GM23338 (cell line): ENCODE data around the gene CDK5.
"Not testable (repeated sequence)": the region's sequence is repeated elsewhere in the genome, so short reads cannot be mapped to it uniquely, and the experiment has no call there.

Experiments used
- CREB1 ChIP-seq: fragments of 250-450 bp; sonication (Bioruptor Pico); IDR thresholded peaks from 2 replicates; pipeline ENCODE4 v1.5.0; 2020; ENCODE audit warnings: low read depth, mild to moderate bottlenecking, moderate library complexity
- CTCF ChIP-seq, 2 experiments: fragments of 200-600 bp in 1 of 2; sonication (generic) in 1 of 2; conservative IDR thresholded peaks; 2 replicates each; pipeline versions ENCODE4 v1.5.1 to v1.6.1; 2016 to 2017; ENCODE audit warnings: antibody characterized with exemption in 2 of 2, low read depth in 2 of 2, mild to moderate bottlenecking in 2 of 2, moderate library complexity in 1 of 2
- EZH2 ChIP-seq: fragments of 200-600 bp; sonication (generic); IDR thresholded peaks from one replicate; pipeline ENCODE4 v1.8.0; 2017; ENCODE audit warnings: antibody characterized with exemption, mild to moderate bottlenecking, low read depth; ENCODE audit not compliant: unreplicated experiment
- EZH2phosphoT487 ChIP-seq: fragments of 200-600 bp; sonication (generic); IDR thresholded peaks from one replicate; pipeline ENCODE4 v1.8.1; 2018; ENCODE audit warnings: antibody characterized with exemption; ENCODE audit not compliant: unreplicated experiment
- JUNB ChIP-seq: IDR thresholded peaks from one replicate; pipeline ENCODE4 v1.6.1; 2016; ENCODE audit warnings: antibody characterized with exemption; ENCODE audit not compliant: unreplicated experiment
- NANOG ChIP-seq: IDR thresholded peaks from 2 replicates; pipeline ENCODE4 v1.6.1; 2016; ENCODE audit warnings: antibody characterized with exemption, borderline replicate concordance
- POLR2AphosphoS5 ChIP-seq: IDR thresholded peaks from 2 replicates; pipeline ENCODE4 v1.6.1; 2016; ENCODE audit warnings: antibody characterized with exemption, low read depth
- REST ChIP-seq: IDR thresholded peaks from one replicate; pipeline ENCODE4 v1.6.1; 2018; ENCODE audit warnings: antibody characterized with exemption; ENCODE audit not compliant: unreplicated experiment
- STAT1 ChIP-seq: IDR thresholded peaks from one replicate; pipeline ENCODE4 v1.6.1; 2016; ENCODE audit warnings: antibody characterized with exemption; ENCODE audit not compliant: unreplicated experiment
- ZNF114 ChIP-seq: fragments of 250-450 bp; sonication (Bioruptor Pico); IDR thresholded peaks from 2 replicates; pipeline ENCODE4 v1.5.0; 2020; ENCODE audit warnings: mild to moderate bottlenecking, moderate library complexity
- ZNF331 ChIP-seq: fragments of 250-450 bp; sonication (Bioruptor Pico); IDR thresholded peaks from 2 replicates; pipeline ENCODE4 v1.5.0; 2020; ENCODE audit warnings: low read depth, mild to moderate bottlenecking, moderate library complexity
- TF ChIP-seq, protein P1 (sequence below): IDR thresholded peaks from 2 replicates; pipeline ENCODE4 v1.6.1; 2016; ENCODE audit warnings: antibody characterized with exemption
- TF ChIP-seq, protein P2 (sequence below): fragments of 250-450 bp; sonication (Bioruptor Pico); IDR thresholded peaks from 2 replicates; pipeline ENCODE4 v1.5.0; 2020; ENCODE audit warnings: mild to moderate bottlenecking, moderate library complexity

DNA sequence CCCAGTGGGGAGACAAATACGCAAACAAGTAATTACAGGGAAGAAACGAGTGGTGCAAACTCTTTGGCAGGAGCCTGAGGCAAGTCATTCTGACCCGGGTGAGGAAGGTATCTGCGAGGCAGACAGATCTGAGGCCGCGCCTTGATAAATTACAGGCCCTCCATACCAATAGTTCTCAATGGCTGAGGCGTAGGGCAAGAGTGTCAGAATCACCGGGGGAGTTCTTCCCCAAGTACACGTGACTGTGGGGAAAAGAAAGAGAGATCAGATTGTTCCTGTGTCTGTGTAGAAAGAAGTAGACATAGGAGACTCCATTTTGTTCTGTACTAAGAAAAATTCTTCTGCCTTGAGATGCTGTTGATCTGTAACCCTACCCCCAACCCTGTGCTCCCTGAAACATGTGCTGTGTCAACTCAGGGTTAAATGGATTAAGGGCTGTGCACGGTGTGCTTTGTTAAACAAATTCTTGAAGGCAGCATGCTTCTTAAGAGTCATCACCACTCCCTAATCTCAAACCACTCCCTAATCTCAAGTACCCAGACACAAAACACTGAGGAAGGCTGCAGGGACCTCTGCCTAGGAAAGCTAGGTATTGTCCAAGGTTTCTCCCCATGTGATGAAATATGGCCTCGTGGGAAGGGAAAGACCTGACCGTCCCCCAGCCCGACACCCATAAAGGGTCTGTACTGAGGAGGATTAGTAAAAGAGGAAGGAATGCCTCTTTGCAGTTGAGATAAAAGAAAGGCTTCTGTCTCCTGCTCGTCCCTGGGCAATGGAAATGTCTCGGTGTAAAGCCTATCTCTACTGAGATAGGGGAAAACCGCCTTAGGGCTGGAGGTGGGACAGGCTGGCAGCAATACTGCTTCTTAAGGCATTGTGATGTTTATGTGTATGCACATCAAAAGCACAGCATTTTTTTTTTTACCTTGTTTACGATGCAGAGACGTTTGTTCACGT lies 30.6 kb downstream of the CDK5 start:
- not testable (repeated sequence) for TF ChIP-seq CTCF (conservative IDR thresholded peaks at IDR 0.05; ENCODE audit: low read depth in 2 of 2); POLR2AphosphoS5; EZH2; REST; EZH2phosphoT487; CREB1; NANOG; JUNB; STAT1; ZNF114 (CRISPR knock-in tag); ZNF331 (CRISPR knock-in tag)
- TF ChIP-seq, protein P1, sequence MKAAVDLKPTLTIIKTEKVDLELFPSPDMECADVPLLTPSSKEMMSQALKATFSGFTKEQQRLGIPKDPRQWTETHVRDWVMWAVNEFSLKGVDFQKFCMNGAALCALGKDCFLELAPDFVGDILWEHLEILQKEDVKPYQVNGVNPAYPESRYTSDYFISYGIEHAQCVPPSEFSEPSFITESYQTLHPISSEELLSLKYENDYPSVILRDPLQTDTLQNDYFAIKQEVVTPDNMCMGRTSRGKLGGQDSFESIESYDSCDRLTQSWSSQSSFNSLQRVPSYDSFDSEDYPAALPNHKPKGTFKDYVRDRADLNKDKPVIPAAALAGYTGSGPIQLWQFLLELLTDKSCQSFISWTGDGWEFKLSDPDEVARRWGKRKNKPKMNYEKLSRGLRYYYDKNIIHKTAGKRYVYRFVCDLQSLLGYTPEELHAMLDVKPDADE, result not testable (repeated sequence)
- TF ChIP-seq, protein P2, sequence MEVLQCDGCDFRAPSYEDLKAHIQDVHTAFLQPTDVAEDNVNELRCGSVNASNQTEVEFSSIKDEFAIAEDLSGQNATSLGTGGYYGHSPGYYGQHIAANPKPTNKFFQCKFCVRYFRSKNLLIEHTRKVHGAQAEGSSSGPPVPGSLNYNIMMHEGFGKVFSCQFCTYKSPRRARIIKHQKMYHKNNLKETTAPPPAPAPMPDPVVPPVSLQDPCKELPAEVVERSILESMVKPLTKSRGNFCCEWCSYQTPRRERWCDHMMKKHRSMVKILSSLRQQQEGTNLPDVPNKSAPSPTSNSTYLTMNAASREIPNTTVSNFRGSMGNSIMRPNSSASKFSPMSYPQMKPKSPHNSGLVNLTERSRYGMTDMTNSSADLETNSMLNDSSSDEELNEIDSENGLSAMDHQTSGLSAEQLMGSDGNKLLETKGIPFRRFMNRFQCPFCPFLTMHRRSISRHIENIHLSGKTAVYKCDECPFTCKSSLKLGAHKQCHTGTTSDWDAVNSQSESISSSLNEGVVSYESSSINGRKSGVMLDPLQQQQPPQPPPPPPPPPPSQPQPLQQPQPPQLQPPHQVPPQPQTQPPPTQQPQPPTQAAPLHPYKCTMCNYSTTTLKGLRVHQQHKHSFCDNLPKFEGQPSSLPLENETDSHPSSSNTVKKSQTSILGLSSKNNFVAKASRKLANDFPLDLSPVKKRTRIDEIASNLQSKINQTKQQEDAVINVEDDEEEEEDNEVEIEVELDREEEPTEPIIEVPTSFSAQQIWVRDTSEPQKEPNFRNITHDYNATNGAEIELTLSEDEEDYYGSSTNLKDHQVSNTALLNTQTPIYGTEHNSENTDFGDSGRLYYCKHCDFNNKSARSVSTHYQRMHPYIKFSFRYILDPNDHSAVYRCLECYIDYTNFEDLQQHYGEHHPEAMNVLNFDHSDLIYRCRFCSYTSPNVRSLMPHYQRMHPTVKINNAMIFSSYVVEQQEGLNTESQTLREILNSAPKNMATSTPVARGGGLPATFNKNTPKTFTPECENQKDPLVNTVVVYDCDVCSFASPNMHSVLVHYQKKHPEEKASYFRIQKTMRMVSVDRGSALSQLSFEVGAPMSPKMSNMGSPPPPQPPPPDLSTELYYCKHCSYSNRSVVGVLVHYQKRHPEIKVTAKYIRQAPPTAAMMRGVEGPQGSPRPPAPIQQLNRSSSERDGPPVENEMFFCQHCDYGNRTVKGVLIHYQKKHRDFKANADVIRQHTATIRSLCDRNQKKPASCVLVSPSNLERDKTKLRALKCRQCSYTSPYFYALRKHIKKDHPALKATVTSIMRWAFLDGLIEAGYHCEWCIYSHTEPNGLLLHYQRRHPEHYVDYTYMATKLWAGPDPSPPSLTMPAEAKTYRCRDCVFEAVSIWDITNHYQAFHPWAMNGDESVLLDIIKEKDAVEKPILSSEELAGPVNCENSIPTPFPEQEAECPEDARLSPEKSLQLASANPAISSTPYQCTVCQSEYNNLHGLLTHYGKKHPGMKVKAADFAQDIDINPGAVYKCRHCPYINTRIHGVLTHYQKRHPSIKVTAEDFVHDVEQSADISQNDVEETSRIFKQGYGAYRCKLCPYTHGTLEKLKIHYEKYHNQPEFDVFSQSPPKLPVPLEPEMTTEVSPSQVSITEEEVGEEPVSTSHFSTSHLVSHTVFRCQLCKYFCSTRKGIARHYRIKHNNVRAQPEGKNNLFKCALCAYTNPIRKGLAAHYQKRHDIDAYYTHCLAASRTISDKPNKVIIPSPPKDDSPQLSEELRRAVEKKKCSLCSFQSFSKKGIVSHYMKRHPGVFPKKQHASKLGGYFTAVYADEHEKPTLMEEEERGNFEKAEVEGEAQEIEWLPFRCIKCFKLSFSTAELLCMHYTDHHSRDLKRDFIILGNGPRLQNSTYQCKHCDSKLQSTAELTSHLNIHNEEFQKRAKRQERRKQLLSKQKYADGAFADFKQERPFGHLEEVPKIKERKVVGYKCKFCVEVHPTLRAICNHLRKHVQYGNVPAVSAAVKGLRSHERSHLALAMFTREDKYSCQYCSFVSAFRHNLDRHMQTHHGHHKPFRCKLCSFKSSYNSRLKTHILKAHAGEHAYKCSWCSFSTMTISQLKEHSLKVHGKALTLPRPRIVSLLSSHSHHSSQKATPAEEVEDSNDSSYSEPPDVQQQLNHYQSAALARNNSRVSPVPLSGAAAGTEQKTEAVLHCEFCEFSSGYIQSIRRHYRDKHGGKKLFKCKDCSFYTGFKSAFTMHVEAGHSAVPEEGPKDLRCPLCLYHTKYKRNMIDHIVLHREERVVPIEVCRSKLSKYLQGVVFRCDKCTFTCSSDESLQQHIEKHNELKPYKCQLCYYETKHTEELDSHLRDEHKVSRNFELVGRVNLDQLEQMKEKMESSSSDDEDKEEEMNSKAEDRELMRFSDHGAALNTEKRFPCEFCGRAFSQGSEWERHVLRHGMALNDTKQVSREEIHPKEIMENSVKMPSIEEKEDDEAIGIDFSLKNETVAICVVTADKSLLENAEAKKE (CRISPR knock-in tag), result not testable (repeated sequence)
